Activated CD8-positive, alpha-beta T cell treated with anti-CD3 and anti-CD28 coated beads for 36 hours (primary cell): ENCODE data around the gene OSBPL7. TPM values are rescaled to one million over a fixed set of nuclear protein-coding genes. Genes with fewer than 3 reads are reported as not detected.

Source experiments
- ATAC-seq: fragments of 200-7000 bp; cut with Tn5 transposase; one replicate; pipeline ENCODE4 v1.10.0; 2021; ENCODE audit warnings: mild to moderate bottlenecking, moderate library complexity
- CTCF ChIA-PET: fragments of 350-600 bp; sonication (Branson Sonifier 250); formaldehyde crosslinking; loops from one replicate; lab custom pipeline; 2021; ENCODE audit warnings: antibody characterized with exemption; lab: Charles Lee
- POLR2A ChIA-PET: fragments of 350-600 bp; sonication (Branson Sonifier 250); formaldehyde crosslinking; loops from one replicate; lab custom pipeline; 2021; ENCODE audit warnings: antibody characterized with exemption; lab: Charles Lee
- DNase-seq: peaks from one replicate; pipeline ENCODE4 v3.0.0-alpha.2; 2020
- H3K27ac Mint-ChIP-seq: one replicate; pipeline ENCODE4 v1.8.0; 2021; ENCODE audit warnings: mild to moderate bottlenecking, mixed read lengths
- H3K27me3 Mint-ChIP-seq: one replicate; pipeline ENCODE4 v1.8.0; 2021; ENCODE audit warnings: mixed read lengths
- H3K36me3 Mint-ChIP-seq: one replicate; pipeline ENCODE4 v1.8.0; 2021; ENCODE audit warnings: low read depth, mixed read lengths
- H3K4me1 Mint-ChIP-seq: one replicate; pipeline ENCODE4 v1.8.0; 2021; ENCODE audit warnings: low read depth, mixed read lengths
- H3K4me3 Mint-ChIP-seq: one replicate; pipeline ENCODE4 v1.8.0; 2021; ENCODE audit warnings: mild to moderate bottlenecking, moderate library complexity, mixed read lengths
- H3K9me3 Mint-ChIP-seq: one replicate; pipeline ENCODE4 v1.8.0; 2021; ENCODE audit warnings: mixed read lengths
- CTCF ChIP-seq: fragments of 200-600 bp; IDR thresholded peaks from one replicate; pipeline ENCODE4 v1.8.0; 2022; ENCODE audit warnings: antibody characterized with exemption, mild to moderate bottlenecking
- intact Hi-C: fragments of 100-400 bp; cut with micrococcal nuclease; formaldehyde crosslinking; loops from one replicate; pipeline ENCODE4 v1.10.0; 2022
- total RNA-seq, 2 experiments: library from RNA; stranded (reverse); gene quantifications; one replicate each; pipeline ENCODE4 v1.2.3, GENCODE V29; 2021

Gene OSBPL7
- total RNA-seq, 2 experiments from 2014 or later: 18.0 to 19.8 TPM

GRCh38 chr17:47762728-47763127 lies 58.9 kb downstream of the OSBPL7 start:
- no peak overlapping the region for H3K27ac Mint-ChIP-seq
- H3K36me3 Mint-ChIP-seq: no peaks in the 10 kb centered on the region
- no peak for TF ChIP-seq CTCF
- CTCF ChIA-PET: interaction anchor here (1.3 kb wide), 1 partner anchor 28 kb away, joined by 4 read pairs; no protein-coding TSS in a partner anchor
- H3K27me3 Mint-ChIP-seq: peaks cover 7% of the 10 kb centered on the region
- POLR2A ChIA-PET: no interaction called here
- peaks cover 11% of the 10 kb centered on the region for H3K4me1 Mint-ChIP-seq
- intact Hi-C loops: no loop called here
- no peaks in the 10 kb centered on the region for H3K9me3 Mint-ChIP-seq
- DNase-seq: no peak
- H3K4me3 Mint-ChIP-seq: no peak overlapping the region
- ATAC-seq: no peak

- intact Hi-C loops: no loop called here
- ATAC-seq (no peak), DNase-seq (no peak)
- Mint-ChIP-seq H3K27me3 (peaks cover 4% of the 10 kb centered on the region), H3K9me3 (peaks cover 3% of the 10 kb centered on the region), H3K36me3 (no peaks in the 10 kb centered on the region), H3K27ac (no peak overlapping the region), H3K4me1 (peaks cover 11% of the 10 kb centered on the region), H3K4me3 (no peak overlapping the region)
- no peak for TF ChIP-seq CTCF
- POLR2A ChIA-PET: no interaction called here
- CTCF ChIA-PET: interaction anchor here (1.0 to 1.3 kb wide), 2 partner anchors 61 to 63 kb away, joined by 3 read pairs; no protein-coding TSS in a partner anchor
These were observed 61.0 kb downstream of the OSBPL7 start for GRCh38 chr17:47760409-47761140.

- ATAC-seq: no peak
- Mint-ChIP-seq H3K4me3 (no peak overlapping the region), H3K9me3 (peaks cover 4% of the 10 kb centered on the region), H3K4me1 (no peaks in the 10 kb centered on the region), H3K27ac (no peak overlapping the region), H3K36me3 (peaks cover 2% of the 10 kb centered on the region), H3K27me3 (peaks cover 4% of the 10 kb centered on the region)
- intact Hi-C loops: no loop called here
- DNase-seq: no peak
- no peak for TF ChIP-seq CTCF
- ChIA-PET CTCF (interaction anchor here (0.7 to 2.0 kb wide), 5 partner anchors 10 to 94 kb away, joined by 3 to 5 read pairs (median 3); no protein-coding TSS in a partner anchor), POLR2A (no interaction called here)
These were observed 64.2 kb downstream of the OSBPL7 start for GRCh38 chr17:47757386-47757785.

Other genes with a start within 250 kb of the OSBPL7 start
- 100 to 1,000 TPM; 589 to 605 TPM for gene KPNB1, start 171.9 kb downstream of the OSBPL7 start, total RNA-seq
- gene TBKBP1, start 127.6 kb downstream of the OSBPL7 start, total RNA-seq: 10 to 100 TPM; 12.4 to 13.6 TPM
- gene TBX21, start 88.6 kb downstream of the OSBPL7 start, total RNA-seq: 10 to 100 TPM; 53.0 to 56.9 TPM
- gene MRPL10, start 9.7 kb upstream of the OSBPL7 start, total RNA-seq: 10 to 100 TPM; 66.5 to 67.0 TPM
- gene LRRC46, start 9.9 kb upstream of the OSBPL7 start, total RNA-seq: under 1 TPM; 0.38 to 0.67 TPM
- 10 to 100 TPM; 21.0 to 23.8 TPM for gene SCRN2, start 19.5 kb upstream of the OSBPL7 start, total RNA-seq
- under 1 TPM; 0.13 to 0.18 TPM for gene SP6, start 29.4 kb upstream of the OSBPL7 start, total RNA-seq
- 10 to 100 TPM; 11.5 to 13.2 TPM for gene SP2, start 74.4 kb upstream of the OSBPL7 start, total RNA-seq
- 10 to 100 TPM; 41.0 to 42.7 TPM for gene PNPO, start 119.8 kb upstream of the OSBPL7 start, total RNA-seq
- gene PRR15L, start 136.1 kb upstream of the OSBPL7 start, total RNA-seq: not detected
- gene CDK5RAP3, start 149.3 kb upstream of the OSBPL7 start, total RNA-seq: 100 to 1,000 TPM; 161 to 171 TPM
- gene COPZ2, start 216.0 kb upstream of the OSBPL7 start, total RNA-seq: 1 to 10 TPM; 4.3 to 4.6 TPM
- 10 to 100 TPM; 88.3 to 90.3 TPM for gene NFE2L1, start 226.6 kb upstream of the OSBPL7 start, total RNA-seq